CD4-positive, alpha-beta T cell treated with Interleukin-4 for 4 hours (primary cell): ENCODE results near the gene NEK1.

Experiments used
- DNase-seq: peaks from one replicate; pipeline ENCODE4 v3.0.0-alpha.2; 2020

NEK1 gene

GRCh38 chr4:169414913-169415312 lies 197.5 kb downstream of the NEK1 start:
- no peak for DNase-seq

DNA sequence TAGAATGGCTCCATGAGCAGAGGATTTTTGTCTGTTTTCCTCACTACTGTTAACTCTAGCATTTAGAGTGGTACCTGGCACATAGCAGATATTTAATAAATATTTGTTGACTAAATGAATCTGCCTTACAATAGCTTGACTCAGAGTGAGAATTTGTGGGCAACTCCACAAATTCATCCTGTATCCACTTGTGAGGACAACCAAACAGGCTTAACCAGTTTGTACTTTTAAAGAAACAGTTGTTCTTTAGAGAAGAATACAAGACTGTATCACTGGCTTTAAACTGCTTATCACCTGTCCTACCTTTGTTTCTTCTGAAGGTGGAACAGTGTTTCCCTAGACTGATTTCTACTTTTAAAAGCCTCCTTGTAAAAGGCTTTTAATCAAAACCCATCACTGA lies 200.3 kb downstream of the NEK1 start:
- no peak for DNase-seq

DNA sequence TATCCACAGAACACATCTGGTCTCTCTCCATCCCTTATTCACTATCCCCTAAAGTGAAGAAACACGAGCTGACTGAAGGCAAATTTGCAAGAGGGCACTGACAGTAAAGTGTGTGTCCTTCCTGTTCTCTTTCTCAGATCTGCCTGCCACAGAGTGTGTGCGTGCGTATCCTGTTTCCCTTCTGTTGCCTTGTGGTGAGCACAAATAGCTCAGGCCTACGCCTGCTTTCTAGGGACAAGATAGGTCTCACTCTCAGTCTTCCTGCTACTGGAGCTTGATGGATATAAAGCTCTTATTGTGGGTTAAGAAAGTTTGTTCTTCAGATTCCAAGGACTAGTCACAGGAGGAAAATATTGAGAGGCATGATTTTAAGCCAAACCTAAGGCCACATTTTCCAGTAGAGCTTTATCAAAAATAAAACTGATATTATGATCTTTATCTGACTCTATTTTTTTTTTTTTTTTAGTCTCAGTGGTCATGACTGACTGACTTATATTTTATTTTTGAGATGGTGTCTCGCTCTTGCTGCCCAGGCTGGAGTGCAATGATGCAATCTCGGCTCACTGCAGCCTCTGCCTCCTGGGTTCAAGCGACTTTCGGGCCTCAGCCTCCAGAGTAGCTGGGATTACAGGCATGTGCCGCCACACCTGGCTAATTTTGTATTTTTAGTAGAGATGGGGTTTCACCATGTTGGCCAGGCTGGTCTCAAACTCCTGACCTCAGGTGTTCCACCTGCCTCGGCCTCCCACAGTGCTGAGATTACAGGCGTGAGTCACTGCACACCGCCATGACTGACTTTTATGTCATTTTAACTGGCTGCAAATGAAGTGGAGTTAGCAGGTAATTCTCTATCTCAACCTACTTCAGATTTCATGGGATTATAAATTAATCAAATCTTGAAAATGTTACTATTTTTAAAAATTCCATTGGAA lies 201.3 kb downstream of the NEK1 start:
- peak; percentile 54 for DNase-seq

- no peak for DNase-seq
These were observed 205.1 kb downstream of the NEK1 start for GRCh38 chr4:169407217-169407845.

DNA sequence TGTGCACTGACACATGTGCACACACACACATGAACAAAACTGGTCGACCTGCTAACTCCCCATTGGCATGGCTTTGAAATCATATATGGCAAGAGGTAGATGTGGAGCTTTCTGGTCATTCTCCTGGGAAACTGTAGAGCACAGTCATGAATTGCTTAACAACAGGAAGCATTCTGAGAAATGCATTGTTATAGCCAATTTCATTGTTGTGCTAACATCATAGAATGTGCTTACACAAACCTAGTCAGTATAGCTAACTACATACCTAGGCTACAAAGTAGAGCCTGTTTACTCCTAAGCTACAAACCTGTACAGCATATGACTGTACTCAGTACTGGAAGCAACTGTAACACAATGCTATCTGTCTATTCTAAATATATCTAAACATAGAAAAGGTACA lies 207.4 kb downstream of the NEK1 start:
- DNase-seq: no peak

DNA sequence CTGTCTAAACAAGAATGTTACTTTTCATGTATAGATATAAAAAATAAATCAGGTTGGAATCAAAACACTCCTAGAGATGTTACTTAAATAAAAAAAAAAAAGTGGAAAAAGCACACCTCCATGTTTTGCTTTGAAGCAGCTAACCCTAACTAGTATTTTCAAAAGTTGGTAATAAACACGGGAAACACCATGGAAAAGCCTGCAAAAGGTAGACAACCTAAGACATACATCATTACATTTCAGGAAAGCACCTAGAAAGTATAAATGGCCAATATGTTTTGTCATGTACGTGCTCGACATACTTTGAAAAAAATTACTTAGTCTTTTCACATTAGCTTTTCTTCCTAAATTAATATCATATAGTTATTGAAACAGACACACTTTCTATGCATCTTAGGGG lies 211.6 kb downstream of the NEK1 start:
- DNase-seq: no peak

- DNase-seq: no peak
These were observed 212.2 kb downstream of the NEK1 start for GRCh38 chr4:169399976-169400767.

DNA sequence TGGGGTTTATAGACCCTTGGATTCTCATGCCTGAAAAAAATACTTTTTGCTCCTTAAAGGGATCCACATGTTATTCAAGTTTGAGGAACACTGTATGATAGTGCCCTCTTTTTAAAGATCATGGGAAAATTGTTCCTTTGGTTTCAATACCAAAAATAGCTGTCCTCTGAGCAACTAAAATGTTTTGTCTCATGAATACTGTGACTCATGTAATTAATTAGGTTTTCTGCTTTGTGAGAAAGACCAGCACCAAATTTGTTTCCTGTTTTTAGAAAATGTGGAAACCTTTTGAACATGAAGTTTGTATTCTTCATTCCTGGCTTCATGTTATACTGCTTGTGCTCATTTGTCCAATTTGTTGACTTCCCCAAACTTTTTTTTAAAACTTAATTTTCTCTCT lies 214.1 kb downstream of the NEK1 start:
- DNase-seq: no peak

DNA sequence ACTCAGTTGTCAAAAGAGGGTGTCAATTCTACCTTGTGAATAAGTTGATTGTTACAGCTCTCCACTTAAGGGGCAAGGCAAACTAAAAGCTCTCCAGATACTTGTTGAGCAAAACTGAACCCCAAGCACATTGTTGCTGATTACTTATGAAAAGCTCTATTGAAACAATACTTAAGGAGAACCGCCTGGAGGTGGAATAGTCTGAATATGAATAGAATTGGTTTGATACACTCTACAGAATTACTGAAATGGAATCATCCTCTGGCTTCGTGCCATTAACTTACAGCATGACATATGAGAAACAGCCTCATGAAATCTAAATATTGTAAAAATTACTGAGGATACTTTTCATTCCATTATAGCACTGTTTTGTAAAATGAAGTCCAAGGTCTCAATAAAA lies 214.6 kb downstream of the NEK1 start:
- no peak for DNase-seq

GRCh38 chr4:169385376-169385775 lies 227.0 kb downstream of the NEK1 start:
- no peak for DNase-seq

- DNase-seq: no peak
These were observed 227.6 kb downstream of the NEK1 start for GRCh38 chr4:169384779-169385178.

DNA sequence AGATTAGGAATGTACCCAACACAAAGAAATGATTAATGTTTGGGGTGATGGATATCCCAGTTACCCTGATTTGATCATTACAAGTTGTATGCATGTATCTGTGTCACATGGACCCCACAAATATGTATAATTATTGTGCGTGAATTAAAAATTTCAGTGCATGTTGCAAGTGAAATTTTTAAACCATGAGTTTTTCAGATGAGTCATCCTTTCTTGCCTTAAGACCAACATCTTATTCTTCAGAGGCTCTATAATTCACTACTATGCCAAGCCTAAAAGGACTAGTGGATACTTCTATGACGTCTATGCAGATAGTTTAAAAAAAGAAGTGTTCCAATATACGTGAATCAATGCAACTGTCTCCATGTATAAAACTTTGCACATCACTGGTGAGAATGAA lies 228.7 kb downstream of the NEK1 start:
- DNase-seq: no peak

- no peak for DNase-seq
These were observed 232.7 kb downstream of the NEK1 start for GRCh38 chr4:169379688-169380087.

DNA sequence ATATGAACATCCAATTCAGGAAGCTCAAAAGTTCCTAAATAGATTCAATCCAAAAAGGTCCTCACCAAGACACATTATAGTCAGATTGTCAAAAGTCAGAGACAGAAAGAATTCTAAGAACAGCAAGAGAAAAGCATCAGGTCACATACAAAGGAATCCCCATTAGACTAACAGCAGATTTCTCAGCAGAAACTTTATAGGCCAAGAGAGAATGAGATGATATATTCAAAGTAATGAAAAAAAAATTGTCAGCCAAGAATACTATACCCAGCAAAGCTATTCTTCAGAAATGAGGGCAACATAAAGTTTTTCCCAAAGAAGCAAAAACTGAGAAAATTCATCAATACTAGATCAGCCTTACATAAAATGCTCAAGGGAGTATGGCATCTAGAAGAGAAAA lies 235.0 kb downstream of the NEK1 start:
- DNase-seq: no peak

DNA sequence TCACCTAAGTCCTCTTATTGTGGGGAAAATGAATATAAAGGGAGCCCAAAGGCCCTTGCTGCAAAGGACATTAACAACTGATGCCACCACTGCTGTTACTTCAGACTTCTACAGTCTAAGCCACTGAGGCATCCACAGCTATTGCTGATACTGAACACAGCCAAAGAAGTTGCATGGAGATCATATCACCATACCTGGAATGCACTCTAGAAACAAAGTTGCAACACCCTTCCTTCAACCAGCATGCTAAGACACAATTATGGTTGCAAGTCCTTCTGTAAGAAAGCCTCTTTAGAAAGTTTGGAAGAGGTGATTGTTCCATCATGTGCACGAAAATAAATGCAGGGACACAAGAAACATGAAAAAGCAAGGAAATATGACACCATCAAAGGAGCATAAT lies 236.0 kb downstream of the NEK1 start:
- DNase-seq: no peak

- DNase-seq: no peak
These were observed 239.6 kb downstream of the NEK1 start for GRCh38 chr4:169372791-169373190.

DNA sequence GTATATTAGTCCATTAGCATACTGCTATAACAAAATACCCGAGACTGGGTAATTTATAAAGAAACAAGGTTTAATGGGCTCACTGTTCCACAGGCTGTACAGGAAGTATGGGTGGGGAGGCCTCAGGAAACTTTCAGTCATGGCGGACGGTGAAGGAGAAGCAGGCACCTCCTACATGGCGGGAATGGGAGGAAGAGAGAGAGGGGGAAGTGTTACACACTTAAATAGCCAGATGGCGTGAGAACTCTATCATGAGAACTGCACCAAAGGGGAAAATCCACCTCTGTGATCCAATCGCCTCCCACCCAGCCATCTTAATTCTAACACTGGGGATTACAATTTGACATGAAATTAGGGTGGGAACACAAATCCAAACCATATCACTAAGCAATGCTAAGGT lies 242.7 kb downstream of the NEK1 start:
- no peak for DNase-seq

DNA sequence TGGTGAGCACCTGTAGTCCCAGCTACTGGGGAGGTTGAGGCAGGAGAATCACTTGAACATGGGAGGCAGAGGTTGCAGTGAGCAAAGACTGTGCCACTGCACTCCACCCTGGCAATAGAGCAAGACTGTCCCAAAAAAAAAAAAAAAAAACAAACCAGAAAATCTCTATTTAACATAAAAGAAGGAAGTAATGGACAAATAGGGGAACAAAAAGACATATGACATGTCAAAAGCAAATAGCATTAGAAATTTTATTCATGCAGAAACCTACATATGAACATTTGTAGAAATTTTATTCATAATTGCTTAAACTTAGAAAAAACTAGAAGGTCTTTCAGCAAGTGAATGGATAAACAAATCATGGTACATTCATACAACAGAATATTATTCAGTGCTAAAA lies 244.6 kb downstream of the NEK1 start:
- no peak for DNase-seq

- DNase-seq: no peak
These were observed 245.6 kb downstream of the NEK1 start for GRCh38 chr4:169366821-169367220.

- no peak for DNase-seq
These were observed 249.8 kb downstream of the NEK1 start for GRCh38 chr4:169362607-169363006.

GRCh38 chr4:169361756-169362155 lies 250.6 kb downstream of the NEK1 start:
- no peak for DNase-seq

DNA sequence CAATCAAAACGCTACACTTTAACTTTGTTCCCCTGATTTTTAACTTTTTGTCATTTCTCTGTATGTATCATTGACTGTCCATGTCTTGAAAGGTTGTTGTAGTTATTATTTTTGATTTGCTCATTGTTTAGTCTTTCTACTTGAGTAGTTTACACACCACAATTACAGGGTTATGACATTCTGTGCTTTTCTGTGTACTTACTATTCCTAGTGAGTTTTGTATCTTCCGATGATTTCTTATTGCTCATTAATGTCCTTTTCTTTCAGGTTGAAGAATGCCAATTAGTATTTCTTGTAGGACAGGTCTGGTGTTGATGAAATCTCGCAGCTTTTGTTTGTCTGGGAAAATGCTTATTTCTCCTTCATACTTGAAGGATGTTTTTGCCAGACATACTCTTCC lies 252.4 kb downstream of the NEK1 start:
- DNase-seq: no peak

GRCh38 chr4:169352360-169352759 lies 260.0 kb downstream of the NEK1 start:
- no peak for DNase-seq

- no peak for DNase-seq
These were observed 260.5 kb downstream of the NEK1 start for GRCh38 chr4:169351872-169352271.
